HepG2 (cell line): ENCODE data around the gene GPR152.

Experiments used
- EP300 ChIP-seq, 3 experiments: sonication (generic) in 1 of 3; formaldehyde crosslinking in 1 of 3; IDR thresholded peaks; 2 replicates each; pipeline versions ENCODE4 v1.5.1 to v1.6.1; 2011 to 2020; ENCODE audit warnings: low read depth in 2 of 3, low read length in 2 of 3, borderline replicate concordance in 1 of 3, improper control_type of control experiment in 1 of 3, mild to moderate bottlenecking in 1 of 3, missing genetic modification reagents in 1 of 3, moderate library complexity in 1 of 3
- EZH2 ChIP-seq: conservative IDR thresholded peaks from 2 replicates; pipeline ENCODE4 v1.6.1; 2012; ENCODE audit warnings: mild to moderate bottlenecking, low read depth, low read length, moderate library complexity
- POLR2A ChIP-seq, 2 experiments: IDR thresholded peaks; 2 replicates each; pipeline ENCODE4 v1.6.1; 2011; ENCODE audit warnings: low read depth in 2 of 2, low read length in 2 of 2, mild to moderate bottlenecking in 1 of 2, moderate library complexity in 1 of 2; ENCODE audit not compliant: insufficient read depth in 1 of 2
- POLR2AphosphoS5 ChIP-seq: IDR thresholded peaks from 2 replicates; pipeline ENCODE4 v1.6.1; 2012; ENCODE audit warnings: low read depth, low read length
- TF ChIP-seq, protein P1 (sequence below): sonication (generic); formaldehyde crosslinking; IDR thresholded peaks from 2 replicates; pipeline ENCODE4 v1.5.0; 2020; ENCODE audit warnings: mild to moderate bottlenecking, missing genetic modification reagents, moderate library complexity

DNA sequence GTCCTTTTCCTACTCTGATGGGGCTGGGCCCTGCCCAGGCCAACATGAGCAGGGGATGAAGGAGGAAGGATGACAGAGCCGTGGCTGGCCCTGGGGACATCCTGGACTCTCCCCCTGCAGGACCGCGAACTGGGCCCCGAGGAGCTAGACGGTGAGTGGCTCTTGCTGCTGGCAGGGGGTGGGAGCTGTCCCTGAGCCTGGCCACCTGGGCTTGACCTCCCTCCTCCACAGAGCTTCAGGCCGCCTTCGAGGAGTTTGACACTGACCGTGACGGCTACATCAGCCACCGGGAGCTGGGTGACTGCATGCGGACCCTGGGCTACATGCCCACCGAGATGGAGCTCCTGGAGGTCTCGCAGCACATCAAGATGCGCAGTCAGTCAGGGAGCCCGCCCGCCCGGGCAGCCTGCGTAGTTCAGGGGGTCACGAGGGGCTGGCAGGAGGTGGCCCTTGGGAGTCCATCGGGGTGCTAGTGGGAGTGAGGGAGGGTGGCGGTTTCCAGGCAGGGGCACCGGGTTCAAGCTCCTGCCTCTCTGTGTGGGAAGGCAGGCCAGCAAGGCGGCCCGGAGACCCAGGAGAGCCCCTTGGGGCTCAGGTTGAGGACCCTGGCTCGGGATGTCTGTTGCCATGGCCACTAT, 3.7 kb upstream of the GPR152 start:
- TF ChIP-seq EP300 (IDR thresholded peaks at IDR 0.05; ENCODE audit: low read depth in 2 of 2, low read length in 2 of 2): no peak
- TF ChIP-seq EP300 (CRISPR knock-in tag; IDR thresholded peaks at IDR 0.05; ENCODE audit: borderline replicate concordance): no peak
- no peak for TF ChIP-seq POLR2A (IDR thresholded peaks at IDR 0.05; ENCODE audit: insufficient read depth in 1 of 2, low read depth in 2 of 2, low read length in 2 of 2)
- no peak for TF ChIP-seq EZH2
- TF ChIP-seq, protein P1, sequence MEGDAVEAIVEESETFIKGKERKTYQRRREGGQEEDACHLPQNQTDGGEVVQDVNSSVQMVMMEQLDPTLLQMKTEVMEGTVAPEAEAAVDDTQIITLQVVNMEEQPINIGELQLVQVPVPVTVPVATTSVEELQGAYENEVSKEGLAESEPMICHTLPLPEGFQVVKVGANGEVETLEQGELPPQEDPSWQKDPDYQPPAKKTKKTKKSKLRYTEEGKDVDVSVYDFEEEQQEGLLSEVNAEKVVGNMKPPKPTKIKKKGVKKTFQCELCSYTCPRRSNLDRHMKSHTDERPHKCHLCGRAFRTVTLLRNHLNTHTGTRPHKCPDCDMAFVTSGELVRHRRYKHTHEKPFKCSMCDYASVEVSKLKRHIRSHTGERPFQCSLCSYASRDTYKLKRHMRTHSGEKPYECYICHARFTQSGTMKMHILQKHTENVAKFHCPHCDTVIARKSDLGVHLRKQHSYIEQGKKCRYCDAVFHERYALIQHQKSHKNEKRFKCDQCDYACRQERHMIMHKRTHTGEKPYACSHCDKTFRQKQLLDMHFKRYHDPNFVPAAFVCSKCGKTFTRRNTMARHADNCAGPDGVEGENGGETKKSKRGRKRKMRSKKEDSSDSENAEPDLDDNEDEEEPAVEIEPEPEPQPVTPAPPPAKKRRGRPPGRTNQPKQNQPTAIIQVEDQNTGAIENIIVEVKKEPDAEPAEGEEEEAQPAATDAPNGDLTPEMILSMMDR: no peak
- no peak for TF ChIP-seq POLR2AphosphoS5
